Left lung (tissue), 10 donors: ENCODE data around the gene DOK7. TPM values are rescaled to one million over a fixed set of nuclear protein-coding genes. Genes with fewer than 3 reads are reported as not detected.

Experiments
- ATAC-seq: fragments of 200-7000 bp; cut with Tn5 transposase; one replicate; pipeline ENCODE4 v1.9.1; 2020; ENCODE audit warnings: moderate library complexity
- DNase-seq, 4 donors: peaks; one replicate each; pipeline ENCODE4 v3.0.0-alpha.2; 2013 to 2020
- H3K27ac ChIP-seq, 2 donors: fragments of 200-600 bp; sonication (generic) in 1 of 2; one replicate each; pipeline versions ENCODE4 v1.5.0 to v1.8.0; 2020 to 2021
- H3K27me3 ChIP-seq, 2 donors: fragments of 200-600 bp; sonication (generic) in 1 of 2; one replicate each; pipeline versions ENCODE4 v1.5.0 to v1.8.0; 2020 to 2021
- H3K36me3 ChIP-seq, 2 donors: fragments of 200-600 bp; sonication (generic) in 1 of 2; one replicate each; pipeline versions ENCODE4 v1.5.0 to v1.8.0; 2020 to 2021
- H3K4me1 ChIP-seq, 2 donors: fragments of 200-600 bp; one replicate each; pipeline ENCODE4 v1.8.0; 2021
- H3K4me3 ChIP-seq, 2 donors: fragments of 200-600 bp; sonication (generic) in 1 of 2; one replicate each; pipeline versions ENCODE4 v1.5.0 to v1.8.0; 2020 to 2021; ENCODE audit warnings: mild to moderate bottlenecking in 1 of 2
- H3K9me3 ChIP-seq, 2 donors: fragments of 200-600 bp; sonication (generic) in 1 of 2; one replicate each; pipeline versions ENCODE4 v1.5.0 to v1.8.0; 2020 to 2021
- intact Hi-C, 2 donors: fragments of 100-400 bp; cut with DNase I; formaldehyde crosslinking; loops; one replicate each; pipeline versions ENCODE4 v1.11.2 to v1.14.2; 2022
- polyA plus RNA-seq, 6 donors: library from polyadenylated mRNA; unstranded; fragments of 120-200 nt; gene quantifications; one replicate each; pipeline ENCODE4 v1.2.1, GENCODE V29; 2013; ENCODE audit not compliant: insufficient read length in 6 of 6
- total RNA-seq, 2 donors: library from RNA; stranded (reverse); fragmentation: NEBNext Ultra II Directional; extraction: Animal tissue kit (Norgen Biotek cat#: 25700); gene quantifications; one replicate each; pipeline ENCODE4 v1.2.1, GENCODE V29; 2021
- TF ChIP-seq, protein P1 (sequence below), 2 donors: fragments of 200-600 bp; sonication (generic) in 1 of 2; IDR thresholded peaks; one replicate each; pipeline versions ENCODE4 v1.5.0 to v1.8.0; 2021; ENCODE audit warnings: antibody characterized with exemption in 2 of 2
- donor health status: DM: no; HTN: yes; CAD: no.
- donor health status: DM: no; HTN: no; CAD: no.

Gene DOK7
- total and polyA plus RNA-seq, 8 donors: 0.28 to 6.3 (median 1.2) TPM

DNA sequence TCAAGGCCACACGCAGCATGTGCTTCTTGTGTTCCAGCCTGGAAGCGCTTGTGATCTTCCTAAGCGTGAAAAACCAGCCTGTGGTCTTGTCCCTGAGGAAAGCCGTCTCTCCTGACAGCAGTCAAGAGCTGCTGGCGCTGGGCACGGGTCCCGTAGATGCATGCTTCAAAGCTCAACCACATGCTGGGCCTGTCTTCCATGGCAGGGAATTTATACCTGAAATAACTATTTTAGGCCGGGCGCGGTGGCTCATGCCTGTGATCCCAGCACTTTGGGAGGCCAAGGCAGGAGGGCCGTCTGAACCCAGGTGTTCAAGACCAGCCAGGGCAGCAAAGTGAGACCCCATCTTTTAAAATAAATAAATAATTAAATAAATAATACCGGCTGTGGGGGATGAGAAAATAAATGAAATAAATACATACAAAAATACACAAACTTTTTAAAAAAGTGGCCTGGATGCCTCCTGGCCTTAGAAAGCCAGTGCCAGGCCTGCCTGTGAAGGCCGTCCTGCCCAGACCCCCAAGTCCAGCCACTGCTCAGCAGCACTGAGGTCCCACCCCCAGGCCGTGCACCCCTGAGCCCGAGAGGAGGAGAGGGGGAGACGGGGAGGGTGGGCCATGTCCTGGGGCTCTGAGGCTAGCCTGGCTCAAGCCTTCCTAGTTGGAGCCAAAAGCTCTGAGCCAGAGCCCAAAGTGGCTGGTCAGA, 58.7 kb downstream of the DOK7 start:
- H3K27ac ChIP-seq: no peak overlapping the region
- H3K36me3 ChIP-seq: peaks cover 0 to 100% of the 10 kb centered on the region in 2 donors
- no peaks in the 10 kb centered on the region for H3K27me3 ChIP-seq
- no peaks in the 10 kb centered on the region for H3K9me3 ChIP-seq
- TF ChIP-seq, protein P1, sequence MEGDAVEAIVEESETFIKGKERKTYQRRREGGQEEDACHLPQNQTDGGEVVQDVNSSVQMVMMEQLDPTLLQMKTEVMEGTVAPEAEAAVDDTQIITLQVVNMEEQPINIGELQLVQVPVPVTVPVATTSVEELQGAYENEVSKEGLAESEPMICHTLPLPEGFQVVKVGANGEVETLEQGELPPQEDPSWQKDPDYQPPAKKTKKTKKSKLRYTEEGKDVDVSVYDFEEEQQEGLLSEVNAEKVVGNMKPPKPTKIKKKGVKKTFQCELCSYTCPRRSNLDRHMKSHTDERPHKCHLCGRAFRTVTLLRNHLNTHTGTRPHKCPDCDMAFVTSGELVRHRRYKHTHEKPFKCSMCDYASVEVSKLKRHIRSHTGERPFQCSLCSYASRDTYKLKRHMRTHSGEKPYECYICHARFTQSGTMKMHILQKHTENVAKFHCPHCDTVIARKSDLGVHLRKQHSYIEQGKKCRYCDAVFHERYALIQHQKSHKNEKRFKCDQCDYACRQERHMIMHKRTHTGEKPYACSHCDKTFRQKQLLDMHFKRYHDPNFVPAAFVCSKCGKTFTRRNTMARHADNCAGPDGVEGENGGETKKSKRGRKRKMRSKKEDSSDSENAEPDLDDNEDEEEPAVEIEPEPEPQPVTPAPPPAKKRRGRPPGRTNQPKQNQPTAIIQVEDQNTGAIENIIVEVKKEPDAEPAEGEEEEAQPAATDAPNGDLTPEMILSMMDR (IDR thresholded peaks at IDR 0.05): no peak
- DNase-seq: peak in 2 of 4 donors; percentile 19 to 59
- ATAC-seq: no peak
- intact Hi-C loops: no loop called here
- no peak overlapping the region for H3K4me3 ChIP-seq
- H3K4me1 ChIP-seq: no peaks in the 10 kb centered on the region

DNA sequence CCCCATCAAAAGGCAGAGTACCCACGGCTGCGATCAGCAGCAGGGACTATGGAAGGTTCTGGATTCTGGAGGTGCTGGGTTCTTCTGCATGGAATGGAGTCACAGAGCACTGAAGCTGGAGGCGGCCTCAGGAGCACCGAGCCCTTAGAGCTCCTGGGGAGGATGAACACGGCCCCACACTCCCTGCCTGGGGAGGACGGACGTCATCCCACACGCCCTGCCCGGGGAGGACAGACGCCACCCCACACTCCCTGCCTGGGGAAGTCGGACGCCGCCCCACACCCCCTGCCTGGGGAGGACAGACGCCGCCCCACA, 59.2 kb downstream of the DOK7 start:
- ATAC-seq (no peak), DNase-seq (no peak)
- Histone ChIP-seq H3K27me3 (no peaks in the 10 kb centered on the region), H3K4me3 (no peak overlapping the region), H3K4me1 (peaks cover 0 to 1% of the 10 kb centered on the region in 2 donors), H3K36me3 (peaks cover 0 to 100% of the 10 kb centered on the region in 2 donors), H3K27ac (no peak overlapping the region), H3K9me3 (no peaks in the 10 kb centered on the region)
- intact Hi-C loops: no loop called here
- TF ChIP-seq, protein P1 (IDR thresholded peaks at IDR 0.05): no peak

DNA sequence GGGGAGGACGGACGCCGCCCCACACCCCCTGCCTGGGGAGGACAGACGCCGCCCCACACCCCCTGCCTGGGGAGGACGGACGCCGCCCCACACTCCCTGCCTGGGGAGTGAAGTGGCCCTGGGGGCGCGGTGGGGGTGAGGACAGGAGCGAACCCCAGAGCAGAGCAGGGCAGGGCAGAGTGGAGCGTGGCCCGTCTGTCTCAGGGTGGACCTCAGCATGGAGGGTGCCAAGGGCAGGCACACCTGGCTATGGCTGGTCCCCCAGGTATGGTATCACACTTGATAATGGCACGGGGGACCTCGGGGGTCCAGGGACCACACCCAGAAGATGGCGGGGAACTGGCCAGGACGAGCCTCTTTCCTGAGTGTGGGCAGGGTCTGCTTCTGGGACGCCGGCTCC, 59.5 kb downstream of the DOK7 start:
- Histone ChIP-seq H3K27me3 (no peaks in the 10 kb centered on the region), H3K27ac (no peak overlapping the region), H3K4me1 (peaks cover 0 to 5% of the 10 kb centered on the region in 2 donors), H3K4me3 (no peak overlapping the region), H3K9me3 (no peaks in the 10 kb centered on the region), H3K36me3 (peaks cover 0 to 100% of the 10 kb centered on the region in 2 donors)
- DNase-seq (peak in 2 of 4 donors; percentile 17 to 70), ATAC-seq (no peak)
- TF ChIP-seq, protein P1 (IDR thresholded peaks at IDR 0.05): no peak
- intact Hi-C loops: no loop called here

DNA sequence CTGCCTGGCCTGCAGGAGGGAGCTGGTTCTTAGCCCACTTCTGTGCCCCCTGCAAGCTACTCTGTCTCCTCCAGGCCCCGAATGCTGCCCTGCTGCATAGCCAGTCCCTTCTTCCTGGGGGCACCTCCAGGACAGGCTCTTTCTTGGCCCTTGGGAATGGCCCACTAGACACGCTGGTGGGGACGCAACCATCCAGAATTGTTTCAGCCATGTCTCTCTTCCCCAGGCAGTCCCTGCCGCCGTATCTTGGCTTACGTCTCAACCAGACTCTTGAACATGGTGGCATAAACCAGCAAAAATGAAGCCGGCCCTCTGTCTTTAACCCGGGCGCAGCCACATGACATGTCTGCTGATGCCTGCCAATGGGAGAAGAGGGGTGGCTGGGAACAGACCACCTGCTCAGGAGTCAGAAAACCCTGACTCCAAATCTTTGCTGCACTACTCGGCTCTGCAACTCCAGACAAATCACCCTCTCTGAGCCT, 60.1 kb downstream of the DOK7 start:
- ATAC-seq (no peak), DNase-seq (peak in 1 of 4 donors; percentile 6)
- Histone ChIP-seq H3K36me3 (peaks cover 0 to 100% of the 10 kb centered on the region in 2 donors), H3K27ac (no peak overlapping the region), H3K27me3 (no peaks in the 10 kb centered on the region), H3K4me3 (no peak overlapping the region), H3K4me1 (peaks cover 0 to 7% of the 10 kb centered on the region in 2 donors), H3K9me3 (no peaks in the 10 kb centered on the region)
- intact Hi-C loops: no loop called here
- TF ChIP-seq, protein P1 (IDR thresholded peaks at IDR 0.05): no peak

DNA sequence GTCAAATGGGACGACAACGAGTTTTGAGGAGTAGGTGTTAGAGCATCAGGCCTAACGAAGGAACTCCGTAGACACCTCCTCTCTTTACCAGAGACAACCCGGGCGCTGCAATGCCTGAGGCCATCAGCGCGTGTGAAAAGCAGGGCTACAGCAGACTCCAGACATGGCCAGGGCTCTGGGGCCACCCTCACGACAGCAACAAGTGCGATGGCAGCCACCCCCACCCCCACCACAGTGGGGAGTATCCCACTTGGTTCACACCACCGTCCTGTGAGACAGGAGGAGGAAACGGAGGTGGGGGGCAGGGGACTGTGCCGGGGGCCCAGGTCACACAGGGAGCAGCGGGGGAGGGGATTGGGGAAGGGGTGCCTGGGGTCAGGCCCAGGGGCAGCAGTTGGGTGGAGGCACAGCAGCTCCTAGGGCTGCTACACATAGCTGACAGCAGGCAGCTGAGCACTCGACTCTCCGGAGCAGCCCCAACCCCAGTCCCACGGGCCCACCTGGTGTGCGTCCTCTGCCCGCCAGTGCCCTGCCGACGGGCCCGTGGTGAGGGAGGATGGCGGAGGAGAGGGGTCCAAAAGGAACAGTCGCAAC, 60.6 kb downstream of the DOK7 start:
- Histone ChIP-seq H3K27ac (no peak overlapping the region), H3K4me1 (peaks cover 0 to 10% of the 10 kb centered on the region in 2 donors), H3K36me3 (peaks cover 0 to 100% of the 10 kb centered on the region in 2 donors), H3K4me3 (no peak overlapping the region), H3K9me3 (no peaks in the 10 kb centered on the region), H3K27me3 (no peaks in the 10 kb centered on the region)
- intact Hi-C loops: no loop called here
- TF ChIP-seq, protein P1 (IDR thresholded peaks at IDR 0.05): no peak
- DNase-seq (peak in 2 of 4 donors; percentile 26 to 57), ATAC-seq (no peak)
